Endometrial microvascular endothelial cells (primary cell): ENCODE measurements around the gene GAP43. TPM values are rescaled to one million over a fixed set of nuclear protein-coding genes. Genes with fewer than 3 reads are reported as not detected.

Experiments
- in situ Hi-C: cut with HindIII; loops from 2 replicates; pipeline ENCODE4 v1.10.0; 2017; ENCODE audit warnings: low sequenced_read_pairs, low pct_unique_long_range_greater_than_20kb; ENCODE audit errors: inconsistent ontology term
- total RNA-seq: library from RNA; depleted of rRNA; stranded (reverse); fragments of >200 nt; gene quantifications from one replicate; pipeline ENCODE4 v1.2.3, GENCODE V29; 2015; ENCODE audit errors: inconsistent ontology term

GAP43 gene
- total RNA-seq, 1 donor from 2014 or later = not detected

GRCh38 chr3:115688418-115688817 is 65.1 kb downstream of the GAP43 start:
- in situ Hi-C loops = no loop called here

- in situ Hi-C loops = no loop called here
Measured at GRCh38 chr3:115689928-115690327, 66.6 kb downstream of the GAP43 start.

- in situ Hi-C loops = no loop called here
Measured at GRCh38 chr3:115691964-115692363, 68.7 kb downstream of the GAP43 start.

- in situ Hi-C loops = no loop called here
Measured at GRCh38 chr3:115692887-115693524, 69.7 kb downstream of the GAP43 start.

- in situ Hi-C loops = no loop called here
Measured at GRCh38 chr3:115693868-115694267, 70.6 kb downstream of the GAP43 start.

- in situ Hi-C loops = no loop called here
Measured at GRCh38 chr3:115695090-115695489, 71.8 kb downstream of the GAP43 start.

GRCh38 chr3:115697263-115698053 is 74.1 kb downstream of the GAP43 start:
- in situ Hi-C loops = no loop called here

GRCh38 chr3:115698851-115699591 is 75.7 kb downstream of the GAP43 start:
- in situ Hi-C loops = no loop called here

- in situ Hi-C loops = no loop called here
Measured at GRCh38 chr3:115699706-115700105, 76.4 kb downstream of the GAP43 start.

GRCh38 chr3:115702598-115702997 is 79.3 kb downstream of the GAP43 start:
- in situ Hi-C loops = no loop called here

- in situ Hi-C loops = no loop called here
Measured at GRCh38 chr3:115704661-115705338, 81.5 kb downstream of the GAP43 start.

- in situ Hi-C loops = no loop called here
Measured at GRCh38 chr3:115706311-115706829, 83.1 kb downstream of the GAP43 start.

GRCh38 chr3:115708540-115708939 is 85.2 kb downstream of the GAP43 start:
- in situ Hi-C loops = no loop called here

GRCh38 chr3:115709093-115709492 is 85.8 kb downstream of the GAP43 start:
- in situ Hi-C loops = no loop called here

GRCh38 chr3:115709931-115710330 is 86.6 kb downstream of the GAP43 start:
- in situ Hi-C loops = no loop called here

GRCh38 chr3:115710799-115711198 is 87.5 kb downstream of the GAP43 start:
- in situ Hi-C loops = no loop called here

GRCh38 chr3:115712871-115713270 is 89.6 kb downstream of the GAP43 start:
- in situ Hi-C loops = no loop called here

- in situ Hi-C loops = no loop called here
Measured at GRCh38 chr3:115713284-115713683, 90.0 kb downstream of the GAP43 start.

- in situ Hi-C loops = no loop called here
Measured at GRCh38 chr3:115715241-115715745, 92.0 kb downstream of the GAP43 start.
